Activated T-cell treated with anti-CD3 and anti-CD28 coated beads, Interleukin-2, amount 50 U/mL, for 1 hour (primary cell): ENCODE data around the gene CTBP1.

Source experiments
- DNase-seq: peaks from one replicate; pipeline ENCODE4 v3.0.0-alpha.2; 2020

Gene CTBP1

GRCh38 chr4:1194010-1194900, 54.7 kb downstream of the CTBP1 start:
- DNase-seq, result no peak

- no peak for DNase-seq
Measured at GRCh38 chr4:1193206-1194009, 55.5 kb downstream of the CTBP1 start.

GRCh38 chr4:1192493-1193205, 56.3 kb downstream of the CTBP1 start:
- no peak for DNase-seq

- DNase-seq, result no peak
Measured at GRCh38 chr4:1192091-1192492, 56.8 kb downstream of the CTBP1 start.

- DNase-seq, result no peak
Measured at GRCh38 chr4:1191621-1192020, 57.3 kb downstream of the CTBP1 start.

GRCh38 chr4:1187182-1187581, 61.7 kb downstream of the CTBP1 start:
- no peak for DNase-seq

GRCh38 chr4:1183985-1184773, 64.8 kb downstream of the CTBP1 start:
- DNase-seq, result no peak

GRCh38 chr4:1182313-1182712, 66.6 kb downstream of the CTBP1 start:
- no peak for DNase-seq

- no peak for DNase-seq
Measured at GRCh38 chr4:1180663-1181062, 68.3 kb downstream of the CTBP1 start.

GRCh38 chr4:1179976-1180375, 69.0 kb downstream of the CTBP1 start:
- DNase-seq, result no peak

GRCh38 chr4:1179089-1179441, 69.9 kb downstream of the CTBP1 start:
- no peak for DNase-seq

- DNase-seq, result no peak
Measured at GRCh38 chr4:1178300-1179088, 70.4 kb downstream of the CTBP1 start.

GRCh38 chr4:1177274-1178141, 71.4 kb downstream of the CTBP1 start:
- peak; percentile 45 for DNase-seq

GRCh38 chr4:1176398-1177273, 72.3 kb downstream of the CTBP1 start:
- no peak for DNase-seq

GRCh38 chr4:1175635-1176229, 73.2 kb downstream of the CTBP1 start:
- DNase-seq, result no peak

- no peak for DNase-seq
Measured at GRCh38 chr4:1174941-1175634, 73.8 kb downstream of the CTBP1 start.

- DNase-seq, result no peak
Measured at GRCh38 chr4:1172971-1173757, 75.8 kb downstream of the CTBP1 start.
